NCI-H446 (cell line): ENCODE data around the gene PBX3.
"Not testable (repeated sequence)": the region's sequence is repeated elsewhere in the genome, so short reads cannot be mapped to it uniquely, and the experiment has no call there.

Source experiments
- DNase-seq, 2 experiments: peaks; one replicate each; lab custom pipeline; 2025; lab: John Stamatoyannopoulos, UW

PBX3 gene

DNA sequence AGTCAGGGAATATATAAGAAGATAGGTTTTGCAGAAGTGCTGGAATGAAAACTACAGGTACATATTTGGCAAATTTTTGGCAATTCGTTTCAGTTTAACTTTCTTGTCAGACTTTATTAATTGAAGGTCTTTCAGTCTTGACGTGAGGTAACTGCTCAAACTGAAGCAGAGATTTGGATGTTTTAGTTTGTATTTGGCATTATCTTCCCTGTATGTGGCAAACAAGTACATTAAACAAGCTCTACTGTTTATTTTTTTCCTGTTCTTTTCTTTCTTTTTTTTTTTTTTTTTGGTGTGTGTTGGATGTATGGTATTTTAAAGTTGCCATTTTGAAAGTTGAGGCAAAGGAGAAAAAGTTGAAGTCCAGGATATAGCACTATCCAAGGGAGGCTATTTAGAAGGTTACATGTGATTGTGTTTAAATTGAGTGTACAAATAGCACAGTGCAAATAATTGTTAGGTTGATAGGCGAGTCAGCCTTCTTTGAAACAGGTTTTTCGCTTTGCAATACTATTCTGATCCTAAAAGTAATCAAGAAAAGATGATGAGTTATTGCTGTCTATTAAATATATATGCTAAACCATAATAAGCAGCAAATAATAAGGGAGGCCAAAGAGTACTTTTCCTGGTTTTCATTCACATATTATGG, 2.2 kb downstream of the PBX3 start:
- no peak for DNase-seq

DNA sequence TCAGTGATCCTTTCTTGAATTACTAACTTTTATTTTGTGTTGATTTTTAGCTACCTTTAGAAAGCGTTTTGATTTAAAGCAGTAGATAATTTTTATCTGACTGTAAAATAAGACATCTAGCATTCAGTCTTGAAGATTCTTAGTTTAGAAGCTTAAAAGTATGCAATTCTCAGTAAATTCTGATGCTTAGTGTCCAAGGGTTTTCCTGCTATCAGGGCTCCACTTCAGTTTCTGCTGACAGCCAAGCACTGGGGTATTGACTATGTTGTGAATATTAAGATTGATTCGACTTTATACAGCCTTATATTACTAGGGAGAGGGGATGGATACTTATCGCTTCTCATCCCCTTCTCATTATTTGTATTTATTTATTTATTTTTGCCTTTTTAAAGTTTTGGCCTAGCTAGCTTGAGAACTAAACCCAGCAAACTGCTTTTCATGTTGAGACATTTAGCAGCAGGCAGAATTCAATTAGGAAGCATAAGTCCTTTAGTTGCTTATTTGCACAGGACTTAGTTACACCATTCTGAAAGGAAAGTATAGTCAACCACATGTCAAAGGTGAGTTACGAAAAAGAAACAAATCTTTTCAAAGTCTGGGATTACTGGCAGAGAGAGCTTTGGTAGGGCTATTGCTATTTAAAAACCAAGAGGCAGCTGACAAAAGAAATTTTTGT, 2.9 kb downstream of the PBX3 start:
- DNase-seq = no peak

DNA sequence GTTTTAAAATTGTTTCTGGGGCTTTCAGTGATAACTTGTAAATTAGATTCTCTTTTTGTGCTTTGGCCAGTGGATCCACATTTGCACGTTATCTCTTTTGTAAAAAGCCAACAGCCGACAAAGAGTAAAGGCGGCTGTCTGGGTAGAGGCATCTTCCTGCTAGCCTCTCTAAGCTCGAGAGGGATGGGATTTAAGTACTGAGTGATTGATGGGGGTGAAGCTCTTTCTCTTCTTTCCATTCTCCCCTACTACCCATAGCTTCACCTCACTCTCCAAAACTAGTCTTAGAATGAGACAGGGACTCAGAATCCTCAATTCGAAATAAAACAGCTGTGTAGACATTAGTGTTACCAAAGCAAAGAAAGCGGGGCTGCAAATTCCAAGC, 3.4 kb downstream of the PBX3 start:
- peak in 1 of 2 experiments; percentile 8 for DNase-seq

DNA sequence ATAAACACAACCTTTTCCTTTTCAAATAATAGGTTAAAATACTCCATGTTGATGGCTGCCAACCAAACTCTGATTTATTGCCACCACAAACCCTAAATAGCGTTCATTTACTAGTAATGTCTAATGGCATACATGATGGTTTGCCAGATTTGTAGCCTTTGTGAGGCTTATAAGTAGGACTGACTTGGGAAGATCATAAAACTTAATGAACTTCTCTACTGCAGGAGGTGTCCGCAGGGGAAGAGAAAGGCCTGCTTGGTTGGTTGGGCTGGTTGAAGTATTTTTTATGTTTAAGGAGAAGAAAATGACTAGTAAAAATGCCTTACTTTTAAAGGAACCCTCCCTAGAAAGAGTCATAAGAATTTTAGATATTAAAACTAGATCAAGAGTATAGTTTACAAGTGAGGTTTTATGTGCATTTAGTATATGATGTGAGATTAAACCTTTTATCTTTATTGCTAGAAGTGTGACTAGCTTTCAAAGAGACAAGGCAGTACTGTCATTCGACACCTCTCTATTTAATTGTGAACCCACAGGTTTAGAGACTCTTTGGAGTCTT, 5.0 kb downstream of the PBX3 start:
- peak in 1 of 2 experiments; percentile 6 for DNase-seq

DNA sequence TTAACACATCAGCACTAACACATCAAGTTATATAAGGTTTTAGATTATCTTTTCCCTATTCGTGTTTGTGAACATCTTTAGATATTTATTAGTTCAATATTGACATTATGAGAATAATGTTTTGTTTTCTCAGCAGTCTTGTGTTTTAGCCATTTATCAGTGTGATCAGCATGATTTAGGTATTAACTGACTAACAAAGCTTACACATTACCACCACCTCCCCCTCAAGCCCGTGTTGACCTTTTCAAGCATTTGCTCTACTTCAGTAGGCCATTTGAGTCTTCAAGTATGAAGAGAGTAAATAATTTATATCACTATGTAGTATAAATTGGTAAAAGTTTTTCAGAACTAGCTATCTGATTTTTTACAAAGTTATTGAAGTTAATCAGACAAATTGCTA, 6.9 kb downstream of the PBX3 start:
- DNase-seq = no peak

DNA sequence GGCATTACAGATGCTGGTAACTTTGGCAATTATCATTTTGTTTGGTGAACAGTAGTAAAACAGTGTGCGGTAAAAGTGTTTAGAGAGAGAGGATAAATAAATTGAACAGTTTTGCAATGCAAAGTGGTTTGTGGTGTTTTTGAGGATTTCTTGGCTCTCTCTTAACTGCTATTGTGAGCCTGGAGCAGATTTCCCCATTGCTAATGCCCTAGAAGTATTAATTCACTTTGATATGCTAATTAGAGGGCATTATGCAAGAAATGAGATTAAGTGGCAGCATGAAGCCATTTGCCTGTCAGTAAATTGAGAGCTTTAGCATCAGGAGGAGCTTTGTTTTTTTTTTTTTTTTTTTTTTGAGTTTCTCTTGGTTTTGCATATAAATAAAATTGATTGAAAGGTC, 8.2 kb downstream of the PBX3 start:
- DNase-seq = no peak

DNA sequence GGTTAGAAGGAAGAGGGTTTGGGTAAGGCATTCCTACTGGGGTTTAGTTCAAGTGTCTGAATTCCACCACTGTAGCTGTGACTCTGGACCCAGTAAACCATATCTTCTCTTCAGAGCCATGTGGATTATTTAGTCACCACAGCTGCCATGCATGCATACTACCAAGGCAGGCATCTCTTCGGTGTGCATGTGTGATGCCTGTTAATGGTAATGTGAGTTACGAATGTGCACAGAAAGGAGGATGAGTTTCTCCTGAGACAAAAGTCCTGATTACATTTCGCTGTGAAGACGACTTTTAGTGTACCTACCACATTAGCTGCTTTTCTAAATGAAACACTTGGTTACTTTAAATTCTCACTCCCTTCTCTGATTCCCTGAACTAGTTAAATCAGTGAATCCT, 9.3 kb downstream of the PBX3 start:
- DNase-seq = no peak

DNA sequence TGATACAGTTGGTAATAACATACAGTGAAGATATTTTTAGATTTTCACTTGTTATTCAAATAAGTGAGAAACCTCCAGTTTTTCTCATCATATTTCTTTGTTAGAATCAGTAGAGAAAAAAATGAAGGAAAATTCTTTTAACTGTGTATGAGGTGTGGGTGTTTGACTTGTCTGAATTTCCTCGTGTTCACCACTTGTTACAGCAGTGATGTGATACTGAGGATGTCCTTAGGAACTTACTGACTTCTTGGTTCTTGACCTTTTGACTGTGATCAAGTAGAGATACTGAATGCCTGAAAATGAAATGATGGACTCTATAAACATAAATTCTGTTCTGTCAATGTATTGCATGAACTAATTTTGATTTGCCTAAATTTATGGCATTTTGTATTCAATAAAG, 10.7 kb downstream of the PBX3 start:
- DNase-seq = no peak

DNA sequence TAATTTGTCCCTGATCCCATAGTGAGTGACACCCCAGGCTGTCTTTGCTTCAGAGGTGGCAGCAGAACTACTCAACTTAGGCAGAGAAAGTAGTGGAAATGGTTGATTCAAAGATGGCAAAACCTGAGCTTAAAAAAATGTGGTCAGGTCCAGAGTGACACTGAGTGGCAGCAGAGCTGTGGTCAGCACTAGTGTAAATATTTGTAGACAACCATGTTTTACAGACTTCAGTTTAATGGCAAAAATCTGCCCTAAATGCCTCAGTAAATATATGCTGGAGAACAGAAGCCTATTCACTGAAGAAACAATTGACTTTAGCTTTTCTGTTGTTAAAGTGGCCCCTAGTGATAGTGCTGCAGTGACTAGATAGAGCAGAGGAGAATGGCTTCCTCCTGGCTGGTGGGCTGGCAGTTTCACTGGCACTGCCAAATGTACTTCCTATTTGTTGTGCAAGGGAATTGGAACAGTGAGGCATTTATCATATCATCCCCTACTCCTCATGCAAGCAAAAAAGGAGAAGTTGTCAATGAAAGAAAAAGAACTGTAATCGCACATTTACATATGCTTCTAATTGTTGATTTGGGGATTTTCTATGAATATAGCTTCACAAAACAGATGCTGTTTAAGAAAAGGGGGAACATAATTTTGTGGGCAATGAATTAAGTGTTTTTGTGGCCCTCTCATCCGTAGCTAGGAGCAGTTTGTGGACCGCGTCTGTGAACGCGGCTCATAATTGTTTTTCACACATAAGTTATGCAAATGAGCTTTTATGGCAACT, 12.0 kb downstream of the PBX3 start:
- no peak for DNase-seq

DNA sequence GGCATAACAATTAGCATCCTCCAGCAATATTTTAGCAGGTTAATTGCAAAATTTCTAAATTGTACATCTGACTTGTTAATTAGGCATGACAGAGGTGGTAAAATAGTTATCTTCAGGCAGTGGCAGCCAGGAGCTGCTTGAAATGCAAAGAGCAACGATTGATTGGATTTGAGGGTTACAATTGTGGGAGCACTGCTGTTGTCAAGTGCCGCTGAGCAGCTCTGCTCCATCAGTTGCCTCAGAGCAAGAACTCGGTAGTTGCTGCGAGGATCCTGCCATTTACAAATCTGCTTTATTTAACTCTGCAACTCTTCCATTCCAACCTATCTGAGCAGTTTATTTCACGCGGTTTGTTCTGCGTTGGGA, 12.6 kb downstream of the PBX3 start:
- no peak for DNase-seq

DNA sequence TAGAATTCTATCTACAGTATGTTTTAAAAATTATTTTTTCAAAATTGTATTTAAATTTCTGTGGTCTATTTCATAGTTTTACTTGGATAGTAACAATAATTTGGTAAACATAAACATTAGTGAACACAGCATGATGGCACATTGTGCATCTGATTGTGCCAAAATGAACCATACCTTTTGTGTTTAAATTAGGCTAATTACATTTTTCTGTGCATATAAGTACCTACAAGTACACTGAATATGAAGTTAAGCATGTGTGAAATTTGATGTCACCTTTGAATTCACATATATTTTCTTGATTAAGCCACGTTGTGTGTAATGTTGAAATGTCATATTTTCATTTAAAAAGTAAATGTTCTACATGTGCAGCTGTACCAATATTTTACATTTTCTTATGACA, 13.4 kb downstream of the PBX3 start:
- no peak for DNase-seq

DNA sequence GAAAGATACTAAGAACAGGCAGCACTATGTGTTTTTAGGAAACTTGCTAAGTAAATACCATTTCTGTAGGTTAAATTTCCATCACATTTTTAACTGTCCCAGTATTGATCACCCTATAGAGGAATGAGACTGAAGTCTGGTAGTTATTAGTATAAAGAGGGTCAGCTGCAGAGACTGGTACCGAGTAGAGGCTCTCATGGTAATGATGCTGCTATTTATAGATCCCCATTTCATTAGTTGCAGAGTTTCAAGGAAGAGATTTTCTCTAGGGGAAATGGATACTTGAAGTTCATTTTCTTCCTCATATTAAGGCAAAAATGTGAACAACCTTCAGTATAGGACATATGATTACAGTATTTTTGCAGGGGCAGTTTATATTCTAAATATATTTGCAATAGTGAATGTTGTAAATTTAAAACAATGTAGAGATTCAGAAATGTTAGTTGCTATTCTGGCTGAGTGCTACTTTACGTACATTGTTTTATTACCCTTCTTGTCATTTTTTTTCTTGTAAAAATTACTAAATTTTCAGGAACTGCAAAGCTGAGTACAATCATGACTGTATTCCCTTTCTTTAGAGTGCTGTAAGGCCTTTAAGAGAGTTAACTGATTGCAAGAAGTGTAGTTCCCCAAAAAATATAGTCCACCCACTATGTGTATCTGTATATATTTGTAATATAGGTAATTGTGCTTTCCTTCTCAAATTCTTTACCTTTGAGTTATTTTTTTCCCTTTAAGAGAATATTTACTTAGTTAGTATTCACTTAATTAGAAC, 14.7 kb downstream of the PBX3 start:
- DNase-seq = no peak

DNA sequence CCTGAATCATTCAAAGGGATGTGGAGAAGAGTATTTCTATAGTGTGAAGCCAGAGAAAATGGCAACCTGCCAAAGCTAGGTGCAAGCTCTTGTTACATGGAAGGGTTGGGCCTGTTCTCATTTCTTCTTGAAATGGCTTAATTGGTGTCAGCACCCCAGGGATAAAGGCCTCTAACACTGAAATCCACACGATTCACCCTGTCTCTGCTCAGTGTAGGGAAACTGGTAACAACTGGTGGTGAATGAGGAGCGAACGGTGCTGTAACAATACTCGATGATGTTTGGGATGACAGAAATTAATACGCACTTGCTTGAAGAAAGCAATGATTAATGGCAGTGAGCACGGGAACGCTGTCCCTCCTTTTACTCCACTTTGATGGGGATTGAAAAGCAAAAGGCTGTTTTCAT, 16.2 kb downstream of the PBX3 start:
- DNase-seq = peak; percentile 49 to 68

DNA sequence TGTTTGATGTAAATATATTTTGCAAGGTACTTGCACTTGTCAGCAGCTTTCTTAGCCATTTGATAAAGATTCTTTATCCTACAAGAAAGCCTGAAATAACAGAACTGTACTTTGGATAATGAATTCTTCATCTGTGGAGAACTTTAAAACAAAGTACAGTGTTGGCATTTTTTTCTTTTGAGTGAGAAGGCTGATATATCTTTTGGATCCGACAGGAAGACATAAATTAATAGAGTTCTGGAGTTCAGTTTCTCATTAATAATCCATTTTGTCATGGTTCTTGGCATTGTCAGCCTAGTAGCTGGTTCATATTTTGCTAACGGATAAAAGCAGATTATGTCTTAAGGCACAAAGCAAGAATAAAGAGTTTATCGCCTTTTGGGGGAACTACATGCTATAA, 17.0 kb downstream of the PBX3 start:
- DNase-seq = no peak

DNA sequence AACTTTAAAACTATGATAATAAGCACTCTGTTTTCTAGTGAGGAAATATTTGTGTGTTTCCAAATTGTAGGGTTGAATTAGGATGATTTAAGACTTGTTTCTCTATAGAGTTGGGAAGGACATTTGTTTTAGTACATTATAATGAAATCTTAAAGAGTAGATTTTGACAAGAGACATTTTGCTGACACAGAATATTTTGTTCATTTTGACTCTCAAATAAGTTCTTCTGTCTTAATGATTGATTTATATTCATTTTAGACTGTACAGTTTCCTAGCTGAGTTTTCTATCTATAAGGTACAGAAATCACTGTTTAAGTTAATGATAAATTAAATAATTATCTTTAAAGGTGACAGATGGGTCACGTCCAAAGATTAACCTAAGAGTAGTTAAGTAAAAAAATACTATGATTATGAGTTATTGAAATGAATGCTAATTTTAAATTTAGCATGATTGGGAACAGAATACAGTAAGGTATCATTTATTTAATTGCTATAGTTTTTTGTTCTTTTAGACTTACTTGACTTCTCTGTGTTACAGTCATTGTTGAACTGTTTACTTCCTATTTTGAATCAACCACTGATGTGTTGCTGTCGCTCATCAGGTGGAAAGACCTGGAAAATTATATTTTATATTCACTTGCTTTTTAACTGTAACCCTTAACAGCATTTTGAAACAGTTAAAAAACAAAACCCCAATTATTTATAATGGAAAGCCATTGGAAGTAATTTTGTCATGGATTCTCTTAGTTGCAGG, 19.5 kb downstream of the PBX3 start:
- DNase-seq = no peak

DNA sequence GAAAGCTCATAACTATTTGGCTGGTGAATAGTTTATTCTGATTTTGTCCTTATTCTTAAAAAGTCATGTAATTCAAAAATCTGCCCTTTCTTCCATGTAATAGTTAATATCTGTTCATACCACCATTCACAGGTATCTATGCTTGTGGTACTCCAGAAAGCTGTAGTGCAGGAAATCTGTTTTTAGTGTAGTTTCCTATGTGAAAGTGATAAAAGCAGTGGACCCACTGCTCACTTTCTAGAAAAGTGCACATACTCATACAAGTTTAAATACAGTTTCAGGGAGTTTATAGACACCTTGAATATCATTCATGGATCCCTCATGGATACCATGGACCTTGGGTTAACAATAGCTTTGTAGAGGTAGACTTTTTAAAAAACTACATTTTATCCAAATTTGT, 20.2 kb downstream of the PBX3 start:
- DNase-seq = no peak

DNA sequence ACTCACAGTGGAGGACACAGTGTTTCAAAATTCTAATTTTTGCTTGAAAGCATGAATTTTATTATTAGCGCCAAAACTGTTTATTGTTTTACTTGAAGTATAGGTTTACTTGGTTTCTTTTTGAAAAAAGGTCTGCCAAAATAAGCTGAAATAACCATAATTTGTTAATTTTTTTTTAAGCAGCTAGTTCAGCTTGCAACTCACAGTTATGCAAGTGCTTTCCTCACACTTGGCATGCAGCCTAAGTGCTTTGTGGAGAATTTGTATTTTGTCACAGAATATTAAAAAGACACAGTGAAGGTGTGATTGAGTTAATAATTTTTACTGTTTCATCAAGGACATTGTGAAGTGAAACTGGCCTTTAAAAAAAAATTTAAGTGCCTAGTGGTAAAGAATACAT, 21.6 kb downstream of the PBX3 start:
- no peak for DNase-seq

DNA sequence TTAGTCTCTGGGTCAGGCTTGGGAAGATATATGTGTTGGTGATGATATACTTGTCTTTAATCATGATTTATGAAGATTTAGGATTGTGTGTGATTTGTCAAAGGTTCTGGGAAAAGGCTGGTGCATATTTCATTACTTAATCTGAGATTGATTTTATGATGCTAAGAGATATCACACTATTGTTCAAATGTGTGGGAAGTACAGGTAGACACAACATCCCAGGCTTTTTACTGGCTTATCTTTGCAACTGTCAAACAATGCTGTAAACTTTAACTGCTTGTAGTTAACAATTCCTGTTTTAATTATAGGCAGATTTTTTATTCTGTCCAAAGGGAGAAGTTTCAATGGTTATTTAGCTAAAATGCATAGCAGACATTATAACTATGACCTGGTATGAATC, 23.9 kb downstream of the PBX3 start:
- no peak for DNase-seq

DNA sequence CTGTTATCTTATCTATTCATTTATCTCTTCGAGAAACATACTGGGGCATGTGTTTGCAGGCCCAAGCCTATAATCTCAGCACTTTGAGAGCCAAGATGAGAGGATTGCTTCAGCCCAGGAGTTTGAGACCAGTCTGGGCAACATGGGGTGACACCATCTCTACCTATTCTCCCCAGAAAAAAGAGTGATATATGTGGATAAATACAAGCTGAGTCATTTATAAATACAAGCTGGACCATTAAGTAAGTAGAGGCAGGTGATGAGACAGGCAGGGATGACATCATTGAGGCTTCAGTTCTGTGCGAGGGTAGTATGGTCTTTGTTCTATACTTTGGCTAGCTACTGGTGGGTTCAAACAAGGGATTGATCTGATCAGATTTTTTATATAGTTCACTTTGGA, 25.6 kb downstream of the PBX3 start:
- DNase-seq = no peak

DNA sequence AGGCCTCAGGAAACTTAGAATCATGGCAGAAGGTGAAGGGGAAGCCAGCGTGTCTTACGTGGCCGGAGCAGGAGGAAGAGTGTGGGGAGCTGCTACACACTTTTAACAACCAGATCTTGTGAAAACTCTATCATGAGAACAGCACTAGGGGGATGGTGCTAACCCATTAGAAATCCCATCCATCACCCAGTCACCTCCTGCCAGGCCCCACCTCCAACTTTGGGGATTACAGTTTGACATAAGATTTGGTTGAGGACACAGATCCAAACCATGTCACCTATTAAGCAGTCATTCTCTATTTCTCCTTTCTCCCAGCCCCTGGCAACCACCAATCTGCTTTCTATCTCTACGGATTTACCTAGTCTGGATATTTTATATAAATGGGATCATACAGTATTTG, 26.9 kb downstream of the PBX3 start:
- no peak for DNase-seq

DNA sequence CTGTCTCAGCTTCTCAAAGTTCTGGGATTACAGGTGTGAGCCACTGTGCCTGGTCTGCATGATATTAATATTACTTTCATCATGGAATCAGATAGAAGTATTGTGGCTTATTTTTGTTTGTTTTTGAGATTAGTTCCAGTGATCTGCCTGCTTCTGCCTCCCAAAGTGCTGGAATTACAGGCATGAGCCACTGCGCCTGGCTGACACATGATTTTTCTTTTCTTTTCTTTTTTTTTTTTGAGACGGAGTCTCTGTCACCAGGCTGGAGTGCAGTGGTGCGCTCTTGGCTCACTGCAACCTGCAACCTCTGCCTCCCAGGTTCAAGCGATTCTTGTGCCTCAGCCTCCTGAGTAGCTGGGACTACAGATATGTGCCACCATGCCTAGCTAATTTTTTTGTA, 29.6 kb downstream of the PBX3 start:
- DNase-seq = not testable (repeated sequence)
